Lower lobe of right lung (tissue), 2 donors: ENCODE results near the gene CUL2. TPM values are rescaled to one million over a fixed set of nuclear protein-coding genes. Genes with fewer than 3 reads are reported as not detected.

ENCODE experiments used
- ATAC-seq, 2 donors: fragments of 200-7000 bp; cut with Tn5 transposase; one replicate each; pipeline ENCODE4 v1.9.1; 2020 to 2022; ENCODE audit warnings: mild to moderate bottlenecking in 2 of 2, moderate library complexity in 2 of 2
- DNase-seq: peaks from one replicate; pipeline ENCODE4 v3.0.0-alpha.2; 2020
- H3K27ac ChIP-seq: fragments of 200-600 bp; one replicate; pipeline ENCODE4 v1.8.0; 2022
- H3K27me3 ChIP-seq: fragments of 200-600 bp; one replicate; pipeline ENCODE4 v1.8.0; 2022; ENCODE audit warnings: low read depth
- H3K36me3 ChIP-seq: fragments of 200-600 bp; one replicate; pipeline ENCODE4 v1.8.0; 2022; ENCODE audit warnings: mild to moderate bottlenecking
- H3K4me1 ChIP-seq: fragments of 200-600 bp; one replicate; pipeline ENCODE4 v1.8.0; 2022
- H3K4me3 ChIP-seq: fragments of 200-600 bp; one replicate; pipeline ENCODE4 v1.8.0; 2022; ENCODE audit warnings: mild to moderate bottlenecking
- H3K9me3 ChIP-seq: fragments of 200-600 bp; one replicate; pipeline ENCODE4 v1.8.0; 2022
- intact Hi-C: fragments of 100-400 bp; cut with DNase I; formaldehyde crosslinking; loops from one replicate; pipeline ENCODE4 v1.11.0; 2022
- total RNA-seq: library from RNA; stranded (reverse); fragmentation: NEBNext Ultra II Directional; extraction: Animal tissue kit (Norgen Biotek cat#: 25700); gene quantifications from one replicate; pipeline ENCODE4 v1.2.1, GENCODE V29; 2021
- TF ChIP-seq, protein P1 (sequence below): fragments of 200-600 bp; IDR thresholded peaks from one replicate; pipeline ENCODE4 v1.8.0; 2022; ENCODE audit warnings: antibody characterized with exemption, mild to moderate bottlenecking
- donor health status: DM: no; HTN: yes; CAD: no; lungs with severe emphysema.

The CUL2 gene
- total RNA-seq, 1 donor from 2014 or later = 36.4 TPM

DNA sequence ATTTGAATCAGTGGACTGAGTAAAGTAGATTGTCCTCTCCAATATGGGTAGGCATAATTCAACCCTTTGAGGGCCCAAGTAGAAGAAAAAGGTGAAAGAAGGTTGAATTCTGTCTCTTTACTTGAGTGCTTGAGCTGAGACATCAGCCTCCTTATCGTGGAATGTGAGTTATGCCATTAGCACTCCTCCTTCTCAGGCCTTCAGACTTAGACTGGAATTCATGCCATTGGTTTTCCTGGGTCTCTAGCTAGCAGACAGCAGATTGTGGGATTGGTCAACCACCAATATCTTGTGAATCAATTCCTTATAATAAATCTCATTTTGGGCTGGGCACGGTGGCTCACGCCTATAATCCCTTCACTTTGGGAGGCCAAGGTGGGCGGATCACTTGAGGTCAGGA lies 89.2 kb downstream of the CUL2 start:
- ATAC-seq = no peak
- intact Hi-C loops = no loop called here

DNA sequence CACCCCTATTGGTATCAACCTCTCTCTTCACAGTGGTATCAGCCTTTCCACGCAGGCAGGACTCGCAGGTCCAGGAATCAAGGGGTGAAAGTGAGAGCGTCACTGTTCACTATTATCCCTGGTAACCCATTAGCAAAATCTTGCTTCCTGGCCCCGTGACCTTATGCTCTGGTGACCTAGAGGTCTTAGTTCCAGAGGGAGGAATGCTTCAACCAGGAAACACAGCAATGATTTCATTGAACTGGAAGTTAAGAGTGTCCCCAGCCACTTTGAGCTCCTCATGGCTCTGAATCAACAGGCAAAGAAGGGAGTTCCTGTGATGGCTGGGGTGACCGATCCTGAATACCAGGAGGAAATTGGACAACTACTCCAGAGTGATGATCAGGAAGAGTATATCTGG lies 90.6 kb downstream of the CUL2 start:
- no peaks in the 10 kb centered on the region for H3K27me3 ChIP-seq
- intact Hi-C loops = no loop called here
- H3K27ac ChIP-seq = no peak overlapping the region
- no peaks in the 10 kb centered on the region for H3K9me3 ChIP-seq
- H3K36me3 ChIP-seq = peaks cover 4% of the 10 kb centered on the region
- DNase-seq (no peak), ATAC-seq (no peak)
- peaks cover 7% of the 10 kb centered on the region for H3K4me1 ChIP-seq
- no peak overlapping the region for H3K4me3 ChIP-seq
- TF ChIP-seq, protein P1, sequence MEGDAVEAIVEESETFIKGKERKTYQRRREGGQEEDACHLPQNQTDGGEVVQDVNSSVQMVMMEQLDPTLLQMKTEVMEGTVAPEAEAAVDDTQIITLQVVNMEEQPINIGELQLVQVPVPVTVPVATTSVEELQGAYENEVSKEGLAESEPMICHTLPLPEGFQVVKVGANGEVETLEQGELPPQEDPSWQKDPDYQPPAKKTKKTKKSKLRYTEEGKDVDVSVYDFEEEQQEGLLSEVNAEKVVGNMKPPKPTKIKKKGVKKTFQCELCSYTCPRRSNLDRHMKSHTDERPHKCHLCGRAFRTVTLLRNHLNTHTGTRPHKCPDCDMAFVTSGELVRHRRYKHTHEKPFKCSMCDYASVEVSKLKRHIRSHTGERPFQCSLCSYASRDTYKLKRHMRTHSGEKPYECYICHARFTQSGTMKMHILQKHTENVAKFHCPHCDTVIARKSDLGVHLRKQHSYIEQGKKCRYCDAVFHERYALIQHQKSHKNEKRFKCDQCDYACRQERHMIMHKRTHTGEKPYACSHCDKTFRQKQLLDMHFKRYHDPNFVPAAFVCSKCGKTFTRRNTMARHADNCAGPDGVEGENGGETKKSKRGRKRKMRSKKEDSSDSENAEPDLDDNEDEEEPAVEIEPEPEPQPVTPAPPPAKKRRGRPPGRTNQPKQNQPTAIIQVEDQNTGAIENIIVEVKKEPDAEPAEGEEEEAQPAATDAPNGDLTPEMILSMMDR = no peak

More for the DNA sequence above, 89.2 kb downstream of the CUL2 start:
- no peaks in the 10 kb centered on the region for H3K27me3 ChIP-seq
- peaks cover 5% of the 10 kb centered on the region for H3K36me3 ChIP-seq
- TF ChIP-seq, protein P1 = no peak
- H3K9me3 ChIP-seq = no peaks in the 10 kb centered on the region
- DNase-seq = no peak
- no peak overlapping the region for H3K4me3 ChIP-seq
- H3K27ac ChIP-seq = no peak overlapping the region
- no peaks in the 10 kb centered on the region for H3K4me1 ChIP-seq

DNA sequence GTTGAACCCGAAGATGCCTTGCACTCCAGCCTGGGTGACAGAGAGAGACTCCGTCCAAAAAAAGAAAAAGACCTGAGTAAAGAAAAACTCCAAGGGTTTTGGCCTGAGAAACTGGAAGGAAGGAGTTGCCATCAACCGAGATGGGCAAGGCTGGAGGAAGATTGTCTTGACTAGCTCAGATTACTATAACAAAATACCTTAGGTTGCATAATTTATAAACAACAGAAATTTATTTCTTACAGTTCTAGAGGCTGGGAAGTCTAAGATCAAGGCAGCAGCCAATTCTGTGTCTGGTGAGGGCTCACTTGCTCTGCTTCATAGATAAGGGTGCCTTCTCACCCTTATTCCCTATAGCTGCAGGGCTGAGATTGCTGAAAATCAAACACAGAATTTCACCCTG lies 91.2 kb downstream of the CUL2 start:
- ATAC-seq (no peak), DNase-seq (no peak)
- Histone ChIP-seq H3K27ac (no peak overlapping the region), H3K27me3 (no peaks in the 10 kb centered on the region), H3K4me3 (no peak overlapping the region), H3K9me3 (no peaks in the 10 kb centered on the region), H3K4me1 (peaks cover 9% of the 10 kb centered on the region), H3K36me3 (no peaks in the 10 kb centered on the region)
- intact Hi-C loops = no loop called here
- TF ChIP-seq, protein P1 = no peak

DNA sequence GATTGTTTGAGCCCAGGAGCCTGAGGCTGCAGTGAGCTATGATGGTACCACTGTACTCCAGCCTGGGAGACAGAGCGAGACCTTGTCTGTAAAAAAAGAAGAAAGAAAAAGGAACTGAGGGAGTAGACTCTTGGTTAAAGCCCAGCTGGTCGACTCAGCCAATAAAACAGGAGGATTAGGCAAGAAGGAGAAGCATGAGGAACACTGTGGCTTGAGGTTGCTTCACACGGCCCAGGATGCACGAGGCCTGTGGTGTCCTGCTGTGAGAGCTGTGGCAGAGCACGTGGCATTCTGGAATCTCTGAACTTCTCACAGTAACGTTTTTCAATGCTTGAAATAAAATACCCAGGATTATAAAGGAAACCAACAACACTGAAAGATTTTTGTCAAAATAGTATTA lies 93.3 kb downstream of the CUL2 start:
- peak; percentile 83 for DNase-seq
- ATAC-seq = peak; percentile 63 to 75

DNA sequence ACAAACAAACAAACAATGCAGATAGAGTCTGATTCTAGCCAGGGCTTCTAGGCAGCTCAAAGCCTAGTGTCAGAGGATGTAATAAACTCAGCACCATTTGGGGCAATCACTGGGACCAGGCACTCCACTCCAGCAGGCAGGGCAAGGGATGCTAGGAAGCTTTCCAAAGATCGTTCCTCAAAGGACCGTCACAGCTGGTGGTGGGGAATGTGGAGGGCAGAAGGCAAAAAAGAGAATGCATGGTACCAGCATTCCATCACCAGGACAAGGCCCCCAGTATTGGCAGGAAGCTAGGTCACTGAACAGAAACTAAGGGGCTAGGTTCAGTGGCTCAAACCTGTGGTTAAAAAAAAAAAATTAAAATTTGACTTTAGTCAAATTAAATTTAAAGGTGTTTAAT lies 94.2 kb downstream of the CUL2 start:
- TF ChIP-seq, protein P1 = no peak
- no peak for DNase-seq
- Histone ChIP-seq H3K9me3 (no peaks in the 10 kb centered on the region), H3K27ac (no peak overlapping the region), H3K27me3 (no peaks in the 10 kb centered on the region), H3K36me3 (no peaks in the 10 kb centered on the region), H3K4me1 (peaks cover 9% of the 10 kb centered on the region), H3K4me3 (no peak overlapping the region)
- ATAC-seq = no peak
- intact Hi-C loops = no loop called here

More for the DNA sequence above, 93.3 kb downstream of the CUL2 start:
- intact Hi-C loops = no loop called here
- no peaks in the 10 kb centered on the region for H3K36me3 ChIP-seq
- H3K4me3 ChIP-seq = no peak overlapping the region
- no peaks in the 10 kb centered on the region for H3K9me3 ChIP-seq
- H3K27me3 ChIP-seq = no peaks in the 10 kb centered on the region
- H3K4me1 ChIP-seq = peaks cover 9% of the 10 kb centered on the region
- no peak overlapping the region for H3K27ac ChIP-seq
- TF ChIP-seq, protein P1 = no peak
